Keratinocyte (primary cell): Measurements from ENCODE around the gene NAA80. TPM values are rescaled to one million over a fixed set of nuclear protein-coding genes. Genes with fewer than 3 reads are reported as not detected.

ENCODE experiments used
- DNase-seq: peaks from one replicate; pipeline ENCODE4 v3.0.0-alpha.2; 2011; ENCODE audit warnings: low read depth, missing footprints, low spot score
- FAIRE-seq: peaks from 2 replicates; lab custom pipeline; 2011; peaks lifted over from hg19 to GRCh38; lab: Jason Lieb, UNC
- H2AFZ ChIP-seq: 2 replicates; pipeline ENCODE4 v1.6.0; 2012; ENCODE audit warnings: low read length, control low read depth, inconsistent platforms; ENCODE audit not compliant: control insufficient read depth
- H3K27ac ChIP-seq: 2 replicates; pipeline ENCODE4 v1.5.1; 2011; ENCODE audit warnings: low read length; ENCODE audit not compliant: control insufficient read depth, insufficient read depth
- H3K27me3 ChIP-seq: 3 replicates; pipeline ENCODE4 v1.6.0; 2011; ENCODE audit warnings: low read length; ENCODE audit not compliant: control insufficient read depth, insufficient read depth; ENCODE audit errors: extremely low read depth
- H3K36me3 ChIP-seq, 2 experiments: 2 replicates in 1 of 2; 3 replicates in 1 of 2; pipeline ENCODE4 v1.5.1; 2011; ENCODE audit warnings: low read length in 2 of 2, mild to moderate bottlenecking in 1 of 2; ENCODE audit not compliant: control insufficient read depth in 2 of 2, insufficient read depth in 2 of 2; ENCODE audit errors: extremely low read depth in 1 of 2
- H3K4me1 ChIP-seq: 3 replicates; pipeline ENCODE4 v1.5.1; 2011; ENCODE audit warnings: low read length; ENCODE audit not compliant: control insufficient read depth, insufficient read depth; ENCODE audit errors: extremely low read depth
- H3K4me2 ChIP-seq: 3 replicates; pipeline ENCODE4 v1.6.0; 2011; ENCODE audit warnings: low read depth, low read length; ENCODE audit not compliant: control insufficient read depth, insufficient read depth; ENCODE audit errors: extremely low read depth
- H3K4me3 ChIP-seq, 3 experiments: fragments of 200-600 bp in 1 of 3; sonication (generic) in 1 of 3; 2 replicates in 2 of 3; 3 replicates in 1 of 3; pipeline ENCODE4 v1.5.1; 2011 to 2016; ENCODE audit warnings: low read length in 3 of 3, mild to moderate bottlenecking in 3 of 3, control low read depth in 2 of 3, inconsistent platforms in 1 of 3, low read depth in 1 of 3, mixed read lengths in 1 of 3, mixed run types in 1 of 3, moderate library complexity in 1 of 3; ENCODE audit not compliant: control insufficient read depth in 2 of 3, insufficient read depth in 2 of 3; ENCODE audit errors: extremely low read depth in 1 of 3
- H3K79me2 ChIP-seq: 2 replicates; pipeline ENCODE4 v1.6.0; 2012; ENCODE audit warnings: low read length; ENCODE audit not compliant: control insufficient read depth, insufficient read depth
- H3K9ac ChIP-seq: 3 replicates; pipeline ENCODE4 v1.6.0; 2011; ENCODE audit warnings: low read length; ENCODE audit not compliant: control insufficient read depth, insufficient read depth; ENCODE audit errors: extremely low read depth
- H3K9me1 ChIP-seq: 3 replicates; pipeline ENCODE4 v1.6.0; 2011; ENCODE audit warnings: low read length; ENCODE audit not compliant: control insufficient read depth, insufficient read depth; ENCODE audit errors: extremely low read depth
- H3K9me3 ChIP-seq: 2 replicates; pipeline ENCODE4 v1.5.1; 2012; ENCODE audit warnings: low read depth, low read length; ENCODE audit not compliant: control insufficient read depth
- H4K20me1 ChIP-seq: 3 replicates; pipeline ENCODE4 v1.6.0; 2011; ENCODE audit warnings: low read length; ENCODE audit not compliant: control insufficient read depth, insufficient read depth; ENCODE audit errors: extremely low read depth
- CTCF ChIP-seq, 3 experiments: IDR thresholded peaks in 1 of 3; conservative IDR thresholded peaks in 1 of 3; optimal IDR thresholded peaks in 1 of 3; 2 replicates in 2 of 3; 3 replicates in 1 of 3; pipeline versions ENCODE3 to v1.5.1; 2011; ENCODE audit warnings: low read length in 3 of 3, mild to moderate bottlenecking in 3 of 3, moderate library complexity in 2 of 3, control low read depth in 1 of 3, inconsistent platforms in 1 of 3; ENCODE audit not compliant: insufficient read depth in 2 of 3; ENCODE audit errors: extremely low read depth in 1 of 3
- EZH2 ChIP-seq: IDR thresholded peaks from one replicate; pipeline ENCODE4 v1.6.1; 2012; ENCODE audit warnings: inconsistent platforms, mild to moderate bottlenecking, low read length, moderate library complexity
- dilution Hi-C: fragments of 300-500 bp; cut with MboI; formaldehyde crosslinking; loops from one replicate; pipeline ENCODE4 v1.7.0; 2020; ENCODE audit warnings: low sequenced_read_pairs; ENCODE audit not compliant: extremely low pct_ligation_motif_present
- polyA plus RNA-seq, 5 experiments: library from polyadenylated mRNA; depleted of rRNA in 3 of 5; stranded (reverse) in 3 of 5; stranded (forward) in 1 of 5; unstranded in 1 of 5; fragments of >200 nt; gene quantifications; 1 replicate in 1 of 5; 2 replicates in 3 of 5; 3 replicates in 1 of 5; pipeline versions ENCODE4 v1.2.1 to v1.2.3, GENCODE V29; 2011 to 2012; ENCODE audit warnings: missing spikeins in 2 of 5, low read depth in 1 of 5, low replicate concordance in 1 of 5

Gene NAA80
- polyA plus RNA-seq, 1 donor (not counting 4 experiments of a cell fraction or from before 2014, with no cell fraction given): 6.1 TPM

- H3K79me2 ChIP-seq: no peaks in the 10 kb centered on the region
- peak overlapping the region; percentile 71 for H3K4me2 ChIP-seq
- H3K27me3 ChIP-seq: no peaks in the 10 kb centered on the region
- H3K27ac ChIP-seq: peak overlapping the region; percentile 56
- H3K9ac ChIP-seq: peak overlapping the region; percentile 83
- DNase-seq (no peak), FAIRE-seq (no peak)
- H3K9me1 ChIP-seq: no peaks in the 10 kb centered on the region
- H2AFZ ChIP-seq: peak overlapping the region; percentile 6
- TF ChIP-seq CTCF (optimal IDR thresholded peaks at IDR 0.05 in 1 of 3, IDR thresholded peaks at IDR 0.05 in 1 of 3, conservative IDR thresholded peaks at IDR 0.05 in 1 of 3; ENCODE audit: extremely low read depth in 1 of 3, insufficient read depth in 2 of 3, low read length in 3 of 3): peak in 2 of 3 experiments; percentile 67 to 92
- TF ChIP-seq EZH2: no peak
- peak overlapping the region; percentile 39 to 53 (median 51) for H3K4me3 ChIP-seq
- peaks cover 27% of the 10 kb centered on the region for H3K4me1 ChIP-seq
- dilution Hi-C loops: no loop called here
- no peaks in the 10 kb centered on the region for H4K20me1 ChIP-seq
- peaks cover 19 to 20% of the 10 kb centered on the region in 2 experiments for H3K36me3 ChIP-seq
- H3K9me3 ChIP-seq: no peaks in the 10 kb centered on the region
Observed at GRCh38 chr3:50260027-50260941, 38.9 kb downstream of the NAA80 start.

- H3K27ac ChIP-seq: peak overlapping the region; percentile 20
- peaks cover 19 to 20% of the 10 kb centered on the region in 2 experiments for H3K36me3 ChIP-seq
- no peak overlapping the region for H3K4me3 ChIP-seq
- H4K20me1 ChIP-seq: no peaks in the 10 kb centered on the region
- H3K4me2 ChIP-seq: peak overlapping the region; percentile 41
- peaks cover 28% of the 10 kb centered on the region for H3K4me1 ChIP-seq
- DNase-seq: no peak
- peak overlapping the region; percentile 83 for H3K9ac ChIP-seq
- H3K9me3 ChIP-seq: no peaks in the 10 kb centered on the region
- H3K79me2 ChIP-seq: no peaks in the 10 kb centered on the region
- H3K9me1 ChIP-seq: no peaks in the 10 kb centered on the region
- TF ChIP-seq EZH2 (no peak), CTCF (optimal IDR thresholded peaks at IDR 0.05 in 1 of 3, IDR thresholded peaks at IDR 0.05 in 1 of 3, conservative IDR thresholded peaks at IDR 0.05 in 1 of 3; ENCODE audit: extremely low read depth in 1 of 3, insufficient read depth in 2 of 3, low read length in 3 of 3) (no peak)
- no peak for FAIRE-seq
- H3K27me3 ChIP-seq: no peaks in the 10 kb centered on the region
- no peak overlapping the region for H2AFZ ChIP-seq
- dilution Hi-C loops: no loop called here
Observed at GRCh38 chr3:50259432-50260026, 39.7 kb downstream of the NAA80 start.
